ENCODE data around the gene NFKBIE. TPM values are rescaled to one million over a fixed set of nuclear protein-coding genes. Genes with fewer than 3 reads are reported as not detected.

NFKBIE gene
- total and polyA plus RNA-seq, 2 of the 13 experiments (the other 11 are each of a cell fraction or from before 2014, with no cell fraction given), result 6.7 to 14.5 TPM

- no peaks in the 10 kb centered on the region for H4K20me1 ChIP-seq (ENCODE audit: insufficient read depth, low read length)
- intact Hi-C loops (cut with micrococcal nuclease; ENCODE audit: unreplicated experiment), result loop anchor here (2.0 kb wide), 1 partner anchor 15 kb away; no protein-coding TSS in a partner anchor
- H3K4me1 ChIP-seq (ENCODE audit: insufficient read depth, low read length), result peaks cover 79% of the 10 kb centered on the region
- H3K4me3 ChIP-seq (replicated peaks in 1 of 3; ENCODE audit: insufficient read depth in 1 of 3, low read depth in 2 of 3, low read length in 3 of 3), result peak overlapping the region; percentile 59 to 72 (median 69)
- in situ Hi-C loops (cut with HindIII; ENCODE audit: extremely low pct_ligation_motif_present, low pct_unique_long_range_greater_than_20kb), result loop anchor here (5.0 kb wide), 1 partner anchor 48 kb away; no protein-coding TSS in a partner anchor
- 67% methylated on average over 22 of the region's 28 CpGs for WGBS (ENCODE audit: low lambda C conversion rate)
- FAIRE-seq (no peak), DNase-seq (ENCODE audit: low spot score) (no peak), ATAC-seq (no peak)
- no peak overlapping the region for H3K27ac ChIP-seq (ENCODE audit: extremely low read length, insufficient read depth, low read length)
- H3K79me2 ChIP-seq (ENCODE audit: insufficient read depth, low read length), result peaks cover 10% of the 10 kb centered on the region
- ChIA-PET CTCF (ENCODE audit: low intra/inter-chr PET ratio, low total read pairs) (interaction anchor here (3.2 kb wide), 1 partner anchor 14 kb away, joined by 18 read pairs; no protein-coding TSS in a partner anchor), POLR2A (interaction anchor here (0.7 to 2.1 kb wide), 10 partner anchors 12 to 64 kb away, joined by 3 to 29 read pairs (median 4); partner anchors contain the start of genes HSP90AB1 and SLC35B2)
- H3K4me2 ChIP-seq (ENCODE audit: low read depth, low read length), result peak overlapping the region; percentile 82
- H3K36me3 ChIP-seq (replicated peaks in 1 of 2; ENCODE audit: control insufficient read depth in 1 of 2, insufficient read depth in 2 of 2, low read length in 2 of 2), result no peaks in the 10 kb centered on the region
- no TSS peak for BruUV-seq (replicated peaks)
- peaks cover 1 to 15% of the 10 kb centered on the region in 2 experiments; a peak in 4 of 5 replicates for H3K27me3 ChIP-seq (ENCODE audit: control insufficient read depth in 1 of 2, insufficient read depth in 2 of 2, low read length in 2 of 2)
- no peaks in the 10 kb centered on the region for H3K9me3 ChIP-seq (ENCODE audit: low read length)
- H3K9ac ChIP-seq (ENCODE audit: insufficient read depth, low read depth, low read length), result peak overlapping the region; percentile 42; the same call in 1 of the 2 replicates
- no peak overlapping the region for H2AFZ ChIP-seq (ENCODE audit: low read length)
- TF ChIP-seq ZNF10 (CRISPR knock-in tag; IDR thresholded peaks at IDR 0.05; ENCODE audit: borderline replicate concordance, low read depth) (no peak), AGO2 (optimal IDR thresholded peaks at IDR 0.05; ENCODE audit: low read depth, low read length) (no peak), NR0B2 (CRISPR knock-in tag; IDR thresholded peaks at IDR 0.05) (no peak), HNRNPUL1 (IDR thresholded peaks at IDR 0.05; ENCODE audit: low read depth, low read length) (no peak), ZNF3 (CRISPR knock-in tag; IDR thresholded peaks at IDR 0.05) (0 out of 2 replicates have a peak, but pooled peaks have one; percentile 25), ZNF276 (CRISPR knock-in tag; IDR thresholded peaks at IDR 0.05; ENCODE audit: low read depth) (no peak), GLI4 (CRISPR knock-in tag; IDR thresholded peaks at IDR 0.05; ENCODE audit: borderline replicate concordance) (no peak), ZMYM3 (CRISPR knock-in tag; IDR thresholded peaks at IDR 0.05) (0 out of 2 replicates have a peak, but pooled peaks have one; percentile 51), GTF3A (CRISPR knock-in tag; conservative IDR thresholded peaks at IDR 0.05) (no peak), ZNF44 (CRISPR knock-in tag; IDR thresholded peaks at IDR 0.05) (no peak), CEBPG (CRISPR knock-in tag; IDR thresholded peaks at IDR 0.05) (no peak), UBTF (CRISPR knock-in tag; IDR thresholded peaks at IDR 0.05) (no peak), STAT6 (CRISPR knock-in tag; IDR thresholded peaks at IDR 0.05; ENCODE audit: borderline replicate concordance) (0 out of 2 replicates have a peak, but pooled peaks have one; percentile 19)
These were observed 45.3 kb downstream of the NFKBIE start for GRCh38 chr6:44219815-44220784.

Measured in HepG2 (cell line).